Smooth muscle cell (in vitro differentiated cells): ENCODE data around the gene ZNF365. TPM values are rescaled to one million over a fixed set of nuclear protein-coding genes. Genes with fewer than 3 reads are reported as not detected.

Experiments used
- DNase-seq: peaks from one replicate; lab custom pipeline; 2025; ENCODE audit not compliant: unreplicated experiment; lab: John Stamatoyannopoulos, UW
- H2AFZ ChIP-seq: fragments of 200-600 bp; sonication (generic); 2 replicates; pipeline ENCODE4 v1.6.0; 2016; ENCODE audit warnings: antibody characterized with exemption, low read depth, mild to moderate bottlenecking
- H3F3A ChIP-seq: fragments of 200-600 bp; sonication (generic); 2 replicates; pipeline ENCODE4 v1.6.0; 2017; ENCODE audit warnings: antibody characterized with exemption, low read depth
- H3K27ac ChIP-seq: fragments of 200-600 bp; sonication (generic); 2 replicates; pipeline ENCODE4 v1.5.1; 2016; ENCODE audit warnings: low read depth, mild to moderate bottlenecking
- H3K27me3 ChIP-seq: fragments of 200-600 bp; sonication (generic); 2 replicates; pipeline ENCODE4 v1.6.1; 2016; ENCODE audit warnings: low read depth, mild to moderate bottlenecking
- H3K36me3 ChIP-seq: fragments of 200-600 bp; sonication (generic); 2 replicates; pipeline ENCODE4 v1.5.1; 2016; ENCODE audit warnings: low read depth
- H3K4me1 ChIP-seq: fragments of 200-600 bp; sonication (generic); 2 replicates; pipeline ENCODE4 v1.5.1; 2016; ENCODE audit warnings: low read depth
- H3K4me2 ChIP-seq: fragments of 200-600 bp; sonication (generic); 2 replicates; pipeline ENCODE4 v1.6.0; 2016; ENCODE audit warnings: mild to moderate bottlenecking
- H3K4me3 ChIP-seq: fragments of 200-600 bp; sonication (generic); 2 replicates; pipeline ENCODE4 v1.5.1; 2016; ENCODE audit warnings: mild to moderate bottlenecking
- H3K79me2 ChIP-seq: fragments of 200-600 bp; sonication (generic); 2 replicates; pipeline ENCODE4 v1.6.0; 2016; ENCODE audit warnings: low read depth, mild to moderate bottlenecking
- H3K9ac ChIP-seq: fragments of 200-600 bp; sonication (generic); 2 replicates; pipeline ENCODE4 v1.6.0; 2016; ENCODE audit warnings: low read depth
- H3K9me3 ChIP-seq: fragments of 200-600 bp; sonication (generic); replicated peaks from 2 replicates; pipeline ENCODE4 v1.5.1; 2016; ENCODE audit warnings: low read depth
- H4K20me1 ChIP-seq: fragments of 200-600 bp; sonication (generic); 2 replicates; pipeline ENCODE4 v1.6.0; 2016; ENCODE audit warnings: low read depth
- CTCF ChIP-seq: fragments of 200-600 bp; sonication (generic); IDR thresholded peaks from 2 replicates; pipeline ENCODE4 v1.5.1; 2017; ENCODE audit warnings: borderline replicate concordance, mild to moderate bottlenecking, antibody characterized with exemption; ENCODE audit not compliant: insufficient read depth, poor library complexity, severe bottlenecking
- WGBS: methylation state at CpG from one replicate; pipeline ENCODE4 v1.1.7; 2016; ENCODE audit warnings: low lambda C conversion rate; 5-methylcytosine and 5-hydroxymethylcytosine counted together
- polyA plus RNA-seq: library from polyadenylated mRNA; unstranded; fragments of >200 nt; fragmentation: Nextera tagmentation; extraction: Ambion mirVana; gene quantifications from 2 replicates; pipeline ENCODE4 v1.2.1, GENCODE V29; 2016
- total RNA-seq: library from RNA; depleted of rRNA; stranded (reverse); fragments of >200 nt; gene quantifications from 2 replicates; pipeline ENCODE4 v1.2.3, GENCODE V29; 2014

ZNF365 gene
- total and polyA plus RNA-seq, 2 experiments from 2014 or later: 2.0 to 3.7 TPM

DNA sequence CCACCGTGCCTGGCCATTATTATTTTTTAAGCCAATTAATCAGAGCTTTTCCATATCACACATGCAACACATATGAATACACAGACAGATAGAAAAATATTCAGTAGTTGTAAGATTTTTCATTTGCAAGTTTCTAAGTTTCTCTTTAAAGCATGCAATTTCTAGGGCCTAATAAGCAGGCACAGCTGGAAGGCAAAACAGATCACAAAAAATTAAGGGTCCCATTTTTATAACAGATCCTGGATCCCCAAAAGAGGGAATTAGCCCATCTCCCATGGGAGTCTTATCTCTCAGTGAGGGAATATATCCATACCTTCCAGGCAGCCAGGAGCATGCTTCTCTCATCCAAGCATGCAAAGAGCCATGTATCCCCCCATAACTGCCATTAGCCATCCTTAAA lies 31.2 kb upstream of the ZNF365 start:
- no peak for TF ChIP-seq CTCF
- Histone ChIP-seq H3K9ac (no peak overlapping the region), H3K27ac (no peak overlapping the region), H3K27me3 (no peaks in the 10 kb centered on the region), H4K20me1 (no peaks in the 10 kb centered on the region), H3K79me2 (no peaks in the 10 kb centered on the region), H3K36me3 (peaks cover 9% of the 10 kb centered on the region), H3K4me3 (no peak overlapping the region), H3K4me2 (no peak overlapping the region), H2AFZ (no peak overlapping the region), H3K9me3 (peaks cover 19% of the 10 kb centered on the region), H3F3A (no peaks in the 10 kb centered on the region), H3K4me1 (no peaks in the 10 kb centered on the region)
- DNase-seq: no peak
- 92% methylated on average over 1 of the region's 1 CpG for WGBS

DNA sequence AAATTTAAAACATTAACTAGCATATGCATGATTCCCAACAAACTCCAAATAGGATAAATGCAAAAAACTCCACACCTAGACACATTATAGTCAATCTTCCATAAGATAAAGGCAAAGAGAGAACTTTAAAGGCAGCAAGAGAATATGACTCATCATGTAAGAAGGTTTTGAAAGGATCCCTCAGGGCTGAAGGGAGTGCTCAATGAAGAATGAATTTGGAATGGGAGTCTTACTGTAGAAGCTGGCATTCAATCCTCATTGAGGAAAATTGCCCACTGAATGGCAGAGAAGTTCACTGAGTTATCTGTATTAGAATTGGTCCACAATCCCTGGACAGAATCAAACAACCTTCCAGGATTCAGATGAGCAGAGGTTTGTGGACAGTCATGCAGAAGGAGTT lies 26.1 kb upstream of the ZNF365 start:
- Histone ChIP-seq H3K79me2 (no peaks in the 10 kb centered on the region), H3K4me2 (no peak overlapping the region), H4K20me1 (no peaks in the 10 kb centered on the region), H3K9me3 (peaks cover 4% of the 10 kb centered on the region), H3F3A (no peaks in the 10 kb centered on the region), H2AFZ (no peak overlapping the region), H3K4me1 (no peaks in the 10 kb centered on the region), H3K27me3 (no peaks in the 10 kb centered on the region), H3K4me3 (no peak overlapping the region), H3K27ac (no peak overlapping the region), H3K36me3 (no peaks in the 10 kb centered on the region), H3K9ac (no peak overlapping the region)
- TF ChIP-seq CTCF: no peak
- DNase-seq: no peak

- no peak for DNase-seq
- H2AFZ ChIP-seq: no peak overlapping the region
- H3F3A ChIP-seq: no peaks in the 10 kb centered on the region
- H3K9me3 ChIP-seq: no peaks in the 10 kb centered on the region
- no peaks in the 10 kb centered on the region for H3K4me1 ChIP-seq
- TF ChIP-seq CTCF: no peak
- no peaks in the 10 kb centered on the region for H3K36me3 ChIP-seq
- no peak overlapping the region for H3K4me3 ChIP-seq
- H3K79me2 ChIP-seq: no peaks in the 10 kb centered on the region
- no peaks in the 10 kb centered on the region for H3K27me3 ChIP-seq
- no peak overlapping the region for H3K4me2 ChIP-seq
- no peaks in the 10 kb centered on the region for H4K20me1 ChIP-seq
- no peak overlapping the region for H3K27ac ChIP-seq
- H3K9ac ChIP-seq: no peak overlapping the region
Measured at GRCh38 chr10:62352356-62352970, 21.7 kb upstream of the ZNF365 start.

DNA sequence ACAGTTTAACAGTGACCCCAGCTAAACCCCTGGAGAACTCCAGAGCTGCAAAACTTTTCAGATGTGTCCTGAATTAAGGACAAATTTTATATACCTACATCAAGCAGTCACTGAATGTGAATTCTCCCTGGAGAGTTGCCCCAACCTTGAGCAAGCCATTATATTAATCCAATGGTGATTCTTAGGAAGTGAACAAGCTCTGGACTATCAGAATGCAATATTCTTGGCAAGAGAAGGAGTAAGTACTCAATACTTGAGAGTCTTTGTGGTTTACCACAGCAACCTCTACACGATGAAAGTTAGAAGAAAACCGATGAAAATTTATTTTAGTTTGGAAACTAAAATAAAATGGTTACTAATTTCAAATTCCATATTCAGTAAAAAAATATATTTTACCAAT lies 19.3 kb upstream of the ZNF365 start:
- H3K4me1 ChIP-seq: no peaks in the 10 kb centered on the region
- no peaks in the 10 kb centered on the region for H3K36me3 ChIP-seq
- H3K9me3 ChIP-seq: no peaks in the 10 kb centered on the region
- H3K27me3 ChIP-seq: no peaks in the 10 kb centered on the region
- H3F3A ChIP-seq: no peaks in the 10 kb centered on the region
- no peak overlapping the region for H3K4me3 ChIP-seq
- no peak for TF ChIP-seq CTCF
- H3K4me2 ChIP-seq: no peak overlapping the region
- H3K27ac ChIP-seq: no peak overlapping the region
- no peaks in the 10 kb centered on the region for H3K79me2 ChIP-seq
- no peak overlapping the region for H3K9ac ChIP-seq
- no peak for DNase-seq
- no peaks in the 10 kb centered on the region for H4K20me1 ChIP-seq
- H2AFZ ChIP-seq: no peak overlapping the region
- WGBS: 72% methylated on average over 2 of the region's 2 CpGs
